ENCODE data around the gene IKZF3.
A peak's percentile ranks its signal among the peaks of the same experiment; 100 is the strongest.

DNA sequence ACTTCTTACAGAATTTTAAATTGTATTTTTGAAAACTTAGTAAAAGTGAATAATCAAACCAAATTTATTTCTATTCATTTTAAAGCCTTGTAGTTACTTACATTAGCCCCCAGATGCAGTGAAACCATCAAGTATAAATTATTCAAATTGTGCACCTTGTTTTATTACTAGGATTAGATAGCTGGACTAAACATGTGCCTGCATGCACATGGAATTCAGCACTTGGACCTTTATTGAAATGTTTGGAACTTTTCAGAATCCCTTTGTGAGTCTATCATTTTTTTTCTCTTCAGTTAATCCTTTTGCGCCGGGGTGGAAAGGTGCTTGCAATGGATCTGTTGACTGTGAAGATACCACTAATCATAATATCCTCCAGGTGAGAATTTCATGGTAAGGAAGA is 8.6 kb upstream of the IKZF3 start:
- TF ChIP-seq POLR2A (IDR thresholded peaks at IDR 0.05): no peak
- TF ChIP-seq, protein P1, sequence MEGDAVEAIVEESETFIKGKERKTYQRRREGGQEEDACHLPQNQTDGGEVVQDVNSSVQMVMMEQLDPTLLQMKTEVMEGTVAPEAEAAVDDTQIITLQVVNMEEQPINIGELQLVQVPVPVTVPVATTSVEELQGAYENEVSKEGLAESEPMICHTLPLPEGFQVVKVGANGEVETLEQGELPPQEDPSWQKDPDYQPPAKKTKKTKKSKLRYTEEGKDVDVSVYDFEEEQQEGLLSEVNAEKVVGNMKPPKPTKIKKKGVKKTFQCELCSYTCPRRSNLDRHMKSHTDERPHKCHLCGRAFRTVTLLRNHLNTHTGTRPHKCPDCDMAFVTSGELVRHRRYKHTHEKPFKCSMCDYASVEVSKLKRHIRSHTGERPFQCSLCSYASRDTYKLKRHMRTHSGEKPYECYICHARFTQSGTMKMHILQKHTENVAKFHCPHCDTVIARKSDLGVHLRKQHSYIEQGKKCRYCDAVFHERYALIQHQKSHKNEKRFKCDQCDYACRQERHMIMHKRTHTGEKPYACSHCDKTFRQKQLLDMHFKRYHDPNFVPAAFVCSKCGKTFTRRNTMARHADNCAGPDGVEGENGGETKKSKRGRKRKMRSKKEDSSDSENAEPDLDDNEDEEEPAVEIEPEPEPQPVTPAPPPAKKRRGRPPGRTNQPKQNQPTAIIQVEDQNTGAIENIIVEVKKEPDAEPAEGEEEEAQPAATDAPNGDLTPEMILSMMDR (IDR thresholded peaks at IDR 0.05): peak in 1 of 2 donors; percentile 19

Data from suprapubic skin (tissue), 3 donors.